ENCODE data around the gene ODAM.

Gene ODAM

DNA sequence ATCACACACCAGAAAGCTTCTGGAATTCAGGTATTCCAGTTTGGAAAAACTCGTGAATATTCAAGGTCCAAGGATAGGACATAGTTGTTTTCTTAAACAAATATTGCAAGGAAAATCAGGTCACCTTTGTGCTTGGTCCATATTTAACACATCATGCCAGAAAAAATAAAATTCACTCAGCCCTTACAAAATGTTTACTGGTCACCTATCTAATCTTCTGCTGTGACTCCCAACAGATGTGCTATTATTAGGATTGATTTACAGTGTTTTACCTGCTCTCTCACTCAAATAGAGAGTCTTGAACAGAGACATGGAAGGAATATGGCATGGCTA is 56.4 kb downstream of the ODAM start:
- no peak for TF ChIP-seq CTCF (conservative IDR thresholded peaks at IDR 0.05; ENCODE audit: low read length)
- no peak for DNase-seq (ENCODE audit: low read depth)
- H3K4me3 ChIP-seq (ENCODE audit: low read length): no peak overlapping the region

All from AG10803 (cell line).